A673 (cell line): ENCODE measurements around the gene ARHGEF39. TPM values are rescaled to one million over a fixed set of nuclear protein-coding genes. Genes with fewer than 3 reads are reported as not detected.

ENCODE experiments used
- BruUV-seq: library from RNA; stranded (reverse); fragments of 400-500 nt; replicated peaks from 2 replicates; lab custom pipeline; 2021; lab: Mats Ljungman, UMichigan
- CTCF ChIA-PET: fragments of 300-600 bp; sonication (Branson Sonifier 250); formaldehyde crosslinking; loops from one replicate; lab custom pipeline; 2022; ENCODE audit warnings: antibody characterized with exemption; lab: Charles Lee
- POLR2A ChIA-PET: fragments of 300-600 bp; sonication (Branson Sonifier 250); formaldehyde crosslinking; loops from one replicate; lab custom pipeline; 2022; ENCODE audit warnings: antibody characterized with exemption; ENCODE audit not compliant: low non-redundant PET; lab: Charles Lee
- DNase-seq: peaks from one replicate; pipeline ENCODE4 v3.0.0-alpha.2; 2015; ENCODE audit warnings: low spot score
- H3K27ac ChIP-seq: fragments of 200-600 bp; sonication (generic); 2 replicates; pipeline ENCODE4 v1.5.1; 2016; ENCODE audit warnings: mixed run types, low read depth, mild to moderate bottlenecking, mixed read lengths, antibody characterized with exemption, low read length; ENCODE audit not compliant: poor library complexity, severe bottlenecking
- H3K27me3 ChIP-seq: fragments of 200-600 bp; sonication (generic); replicated peaks from 2 replicates; pipeline ENCODE4 v1.6.1; 2017; ENCODE audit warnings: mixed run types, low read depth, mild to moderate bottlenecking, mixed read lengths, antibody characterized with exemption, low read length; ENCODE audit not compliant: insufficient read depth, poor library complexity
- H3K36me3 ChIP-seq: fragments of 200-600 bp; sonication (generic); 2 replicates; pipeline ENCODE4 v1.6.1; 2016; ENCODE audit warnings: mixed run types, mild to moderate bottlenecking, mixed read lengths, antibody characterized with exemption, low read length; ENCODE audit not compliant: insufficient read depth, poor library complexity, severe bottlenecking
- H3K4me1 ChIP-seq: fragments of 200-600 bp; sonication (generic); 2 replicates; pipeline ENCODE4 v1.6.1; 2017; ENCODE audit warnings: mixed run types, mild to moderate bottlenecking, mixed read lengths, antibody characterized with exemption, low read length; ENCODE audit not compliant: insufficient read depth, poor library complexity, severe bottlenecking
- H3K4me3 ChIP-seq: fragments of 200-600 bp; sonication (generic); 2 replicates; pipeline ENCODE4 v1.5.1; 2016; ENCODE audit warnings: low read depth, mixed run types, mild to moderate bottlenecking, mixed read lengths, low read length; ENCODE audit not compliant: poor library complexity, severe bottlenecking
- H3K9me3 ChIP-seq: fragments of 200-600 bp; sonication (generic); 2 replicates; pipeline ENCODE4 v1.6.1; 2016; ENCODE audit warnings: mixed run types, low read depth, mild to moderate bottlenecking, mixed read lengths, antibody characterized with exemption, low read length; ENCODE audit not compliant: poor library complexity, severe bottlenecking
- EZH2 ChIP-seq: fragments of 200-600 bp; sonication (generic); IDR thresholded peaks from 2 replicates; pipeline ENCODE4 v1.6.1; 2017; ENCODE audit warnings: borderline replicate concordance, low read depth, mild to moderate bottlenecking, mixed read lengths, antibody characterized with exemption, low read length; ENCODE audit not compliant: poor library complexity, severe bottlenecking
- intact Hi-C: fragments of 100-400 bp; cut with micrococcal nuclease; formaldehyde crosslinking; loops from one replicate; pipeline ENCODE4 v1.10.0; 2022; ENCODE audit not compliant: unreplicated experiment
- total RNA-seq: library from RNA; stranded (reverse); gene quantifications from 2 replicates; pipeline ENCODE4 v1.2.3, GENCODE V29; 2021
- TF ChIP-seq, protein P1 (sequence below): fragments of 300-800, 200-600 bp; sonication (generic); conservative IDR thresholded peaks from 2 replicates; pipeline ENCODE4 v1.5.1; 2017; ENCODE audit warnings: low read depth, mild to moderate bottlenecking, antibody characterized with exemption, low read length, moderate library complexity, mixed read lengths

Gene ARHGEF39
- total RNA-seq, 1 experiment from 2014 or later = 25.0 TPM

DNA sequence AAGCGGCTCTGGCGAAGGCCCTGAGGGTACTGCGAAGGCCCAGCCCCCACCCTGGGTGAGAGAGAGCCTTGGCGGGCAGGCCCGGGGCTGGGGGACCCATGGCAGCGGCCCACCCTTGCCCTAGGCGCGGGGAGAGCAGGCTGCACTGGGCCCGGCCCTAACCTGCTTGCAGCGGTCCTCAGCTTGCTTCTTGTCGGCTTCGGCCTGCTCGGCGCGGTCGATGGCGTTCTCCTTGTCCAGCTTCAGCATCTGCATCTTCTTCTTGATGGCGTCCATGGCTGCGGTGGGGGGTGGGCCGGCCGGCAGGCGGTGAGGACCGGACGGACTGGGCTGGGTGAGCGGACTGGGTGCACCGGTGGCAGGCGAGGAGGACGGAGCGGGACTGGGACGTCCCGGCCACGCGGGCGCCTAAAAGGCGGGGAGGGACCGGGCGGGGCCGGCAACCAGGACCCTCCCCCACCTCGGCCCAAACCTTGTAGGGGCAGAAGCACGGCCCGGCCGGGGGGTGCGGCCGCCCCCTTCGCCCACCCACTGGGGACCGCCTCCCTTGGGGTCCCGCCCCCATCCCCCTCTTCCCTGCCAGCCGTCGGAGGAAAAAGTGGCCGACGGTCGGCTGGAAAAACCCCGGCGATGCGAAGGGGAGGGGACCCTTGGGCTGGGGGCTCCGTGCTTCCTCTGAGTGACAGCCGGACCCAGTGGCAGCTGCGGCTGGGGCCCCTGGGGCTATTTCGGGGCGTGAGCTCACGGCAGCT, 24.7 kb upstream of the ARHGEF39 start, which contains the start of gene TPM2:
Gene TPM2 (minus strand): TSS at position 384 of the 752 bp plus-strand sequence. CDS start 108 bp downstream, at position 276.
- intact Hi-C loops = no loop called here
- peak within 1 kb of the TSS; percentile 92 for H3K27ac ChIP-seq
- CTCF ChIA-PET = interaction anchor here (0.7 kb wide), 1 partner anchor 29 kb away, joined by 5 read pairs; no protein-coding TSS in a partner anchor
- POLR2A ChIA-PET = interaction anchor here (0.7 kb wide), 1 partner anchor 14 kb away, joined by 4 read pairs; no protein-coding TSS in a partner anchor
- H3K4me3 ChIP-seq = peak within 1 kb of the TSS; percentile 77
- DNase-seq = no peak
- H3K4me1 ChIP-seq = peaks cover 25% of the 10 kb centered on the region
- peaks cover under 1% of the 10 kb centered on the region for H3K36me3 ChIP-seq
- no peaks in the 10 kb centered on the region for H3K27me3 ChIP-seq
- no peak for TF ChIP-seq EZH2
- TF ChIP-seq, protein P1, sequence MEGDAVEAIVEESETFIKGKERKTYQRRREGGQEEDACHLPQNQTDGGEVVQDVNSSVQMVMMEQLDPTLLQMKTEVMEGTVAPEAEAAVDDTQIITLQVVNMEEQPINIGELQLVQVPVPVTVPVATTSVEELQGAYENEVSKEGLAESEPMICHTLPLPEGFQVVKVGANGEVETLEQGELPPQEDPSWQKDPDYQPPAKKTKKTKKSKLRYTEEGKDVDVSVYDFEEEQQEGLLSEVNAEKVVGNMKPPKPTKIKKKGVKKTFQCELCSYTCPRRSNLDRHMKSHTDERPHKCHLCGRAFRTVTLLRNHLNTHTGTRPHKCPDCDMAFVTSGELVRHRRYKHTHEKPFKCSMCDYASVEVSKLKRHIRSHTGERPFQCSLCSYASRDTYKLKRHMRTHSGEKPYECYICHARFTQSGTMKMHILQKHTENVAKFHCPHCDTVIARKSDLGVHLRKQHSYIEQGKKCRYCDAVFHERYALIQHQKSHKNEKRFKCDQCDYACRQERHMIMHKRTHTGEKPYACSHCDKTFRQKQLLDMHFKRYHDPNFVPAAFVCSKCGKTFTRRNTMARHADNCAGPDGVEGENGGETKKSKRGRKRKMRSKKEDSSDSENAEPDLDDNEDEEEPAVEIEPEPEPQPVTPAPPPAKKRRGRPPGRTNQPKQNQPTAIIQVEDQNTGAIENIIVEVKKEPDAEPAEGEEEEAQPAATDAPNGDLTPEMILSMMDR = no peak
- no peaks in the 10 kb centered on the region for H3K9me3 ChIP-seq
- no TSS peak for BruUV-seq

DNA sequence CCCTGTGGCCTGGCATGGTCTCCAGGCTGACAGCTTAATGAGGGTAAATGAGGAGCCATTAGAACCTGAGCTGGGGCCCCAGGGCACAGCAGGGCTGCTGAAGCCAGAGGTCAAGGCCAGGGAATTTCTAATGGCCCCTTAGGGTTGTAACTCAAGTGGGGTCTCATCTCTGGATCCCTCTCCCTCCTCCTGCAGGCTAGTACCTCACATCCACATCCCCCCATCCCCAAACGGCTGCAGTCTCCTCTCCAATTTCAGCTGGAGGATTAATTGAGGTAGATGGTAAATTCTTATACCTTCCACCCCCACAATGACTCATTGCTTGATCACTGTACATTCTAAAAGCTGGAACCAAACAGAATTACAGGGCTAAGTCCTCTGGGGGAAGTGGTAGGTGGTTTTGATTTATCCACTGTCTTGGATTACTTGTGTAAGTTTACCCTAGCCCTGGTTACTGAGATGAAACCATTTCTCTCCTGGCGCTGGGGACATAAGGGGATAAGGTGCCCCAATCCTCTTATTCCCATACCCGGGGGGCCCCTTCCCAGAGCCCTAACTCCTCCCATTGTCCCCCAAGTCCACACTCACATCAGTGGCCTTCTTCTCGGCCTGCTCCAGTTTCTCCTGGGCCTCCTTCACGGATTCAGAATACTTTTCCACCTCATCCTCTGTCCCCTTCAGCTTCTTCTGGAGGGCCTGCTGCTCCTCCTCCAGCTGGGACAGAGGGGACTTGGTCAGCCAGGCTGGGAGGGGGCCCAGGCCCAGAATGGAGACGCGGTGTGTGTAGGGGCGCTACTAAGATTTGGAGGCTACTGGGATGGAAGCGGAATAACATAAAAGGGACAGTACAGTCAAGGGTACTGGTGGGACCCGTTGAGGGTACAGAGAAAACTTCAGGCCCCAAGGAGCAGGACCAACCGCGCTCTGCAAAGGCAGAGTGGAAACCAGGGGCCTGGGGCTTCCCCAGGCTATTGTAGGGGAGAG, 23.9 kb upstream of the ARHGEF39 start:
- no peaks in the 10 kb centered on the region for H3K9me3 ChIP-seq
- ChIA-PET CTCF (interaction anchor here (0.5 to 1.2 kb wide), 3 partner anchors 8 to 42 kb away, joined by 4 to 7 read pairs (median 6); no protein-coding TSS in a partner anchor), POLR2A (no interaction called here)
- H3K36me3 ChIP-seq = peaks cover 5% of the 10 kb centered on the region
- H3K4me1 ChIP-seq = peaks cover 25% of the 10 kb centered on the region
- TF ChIP-seq, protein P1 = no peak
- TF ChIP-seq EZH2 = no peak
- H3K27ac ChIP-seq = peak overlapping the region; percentile 92
- peak overlapping the region; percentile 77 for H3K4me3 ChIP-seq
- BruUV-seq = TSS peak; percentile 12
- intact Hi-C loops = no loop called here
- no peaks in the 10 kb centered on the region for H3K27me3 ChIP-seq
- DNase-seq = peak; percentile 78

DNA sequence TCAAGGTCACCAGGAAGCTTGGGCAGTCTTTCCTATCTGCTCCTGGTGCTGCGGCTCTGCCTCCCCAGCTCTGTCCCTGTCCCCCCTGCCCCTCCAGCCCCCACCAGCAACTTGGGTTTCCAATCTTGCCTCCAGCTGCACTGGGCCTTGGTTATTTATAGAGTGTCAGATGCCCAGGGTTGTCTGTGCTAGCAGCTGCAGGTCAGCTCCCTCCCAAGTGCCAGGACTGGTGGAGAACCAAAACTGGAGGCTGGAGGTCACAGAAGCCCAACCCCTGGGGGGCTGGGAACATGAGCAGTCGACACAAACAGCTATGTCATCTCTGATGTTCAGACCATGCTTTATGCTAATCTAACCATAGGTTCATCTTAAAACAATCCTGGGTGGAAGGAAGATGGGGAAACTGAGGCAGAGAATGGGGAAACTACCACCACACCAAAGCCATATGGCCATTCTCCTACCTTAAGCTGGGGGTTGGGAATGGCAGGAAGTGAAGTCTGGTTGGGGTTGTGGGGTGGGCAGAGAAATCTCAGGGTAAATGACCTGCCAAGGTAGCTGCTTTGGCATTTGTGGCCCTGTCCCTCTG, 23.1 kb upstream of the ARHGEF39 start:
- DNase-seq = no peak
- intact Hi-C loops = no loop called here
- POLR2A ChIA-PET = no interaction called here
- BruUV-seq = no TSS peak
- Histone ChIP-seq H3K9me3 (no peaks in the 10 kb centered on the region), H3K36me3 (peaks cover 5% of the 10 kb centered on the region), H3K27me3 (no peaks in the 10 kb centered on the region), H3K4me1 (peaks cover 25% of the 10 kb centered on the region), H3K4me3 (no peak overlapping the region), H3K27ac (no peak overlapping the region)
- CTCF ChIA-PET = interaction anchor here (0.5 to 1.2 kb wide), 3 partner anchors 9 to 42 kb away, joined by 4 to 7 read pairs (median 6); no protein-coding TSS in a partner anchor
- TF ChIP-seq, protein P1 = no peak
- no peak for TF ChIP-seq EZH2
